K562 (cell line): Measurements from ENCODE around the gene TPD52L2. TPM values are rescaled to one million over a fixed set of nuclear protein-coding genes. Genes with fewer than 3 reads are reported as not detected.

ENCODE experiments used
- CC2D1A ChIP-seq: fragments of 450-650 bp; IDR thresholded peaks from 2 replicates; pipeline ENCODE4 v1.6.1; 2017; ENCODE audit warnings: mild to moderate bottlenecking
- CHD1 ChIP-seq: fragments of 200-600 bp; sonication (generic); IDR thresholded peaks from one replicate; pipeline ENCODE4 v1.6.1; 2012; ENCODE audit warnings: mild to moderate bottlenecking, moderate library complexity, low read length, inconsistent platforms
- EGR1 ChIP-seq: fragments of 450-650 bp; conservative IDR thresholded peaks from 2 replicates; pipeline ENCODE4 v1.6.1; 2017; ENCODE audit warnings: mild to moderate bottlenecking
- ETV5 ChIP-seq: sonication (generic); formaldehyde crosslinking; IDR thresholded peaks from 2 replicates; pipeline ENCODE4 v1.4.0; 2020; ENCODE audit warnings: low read depth, mild to moderate bottlenecking, missing genetic modification reagents
- FUS ChIP-seq: fragments of 200-400 bp; formaldehyde crosslinking; optimal IDR thresholded peaks from 2 replicates; pipeline ENCODE3; 2017; ENCODE audit warnings: low read depth, low read length
- KAT7 ChIP-seq: sonication (generic); formaldehyde crosslinking; IDR thresholded peaks from 2 replicates; pipeline ENCODE4 v1.8.0; 2022; ENCODE audit warnings: missing genetic modification reagents, mild to moderate bottlenecking, borderline replicate concordance
- NBN ChIP-seq: fragments of 450-650 bp; IDR thresholded peaks from 2 replicates; pipeline ENCODE4 v1.6.1; 2016; ENCODE audit warnings: low read depth, mild to moderate bottlenecking
- NCOA6 ChIP-seq: fragments of 450-650 bp; IDR thresholded peaks from 2 replicates; pipeline ENCODE4 v1.6.1; 2017; ENCODE audit warnings: mild to moderate bottlenecking
- POLR2A ChIP-seq: fragments of 450-650 bp; conservative IDR thresholded peaks from 2 replicates; pipeline ENCODE4 v1.6.1; 2016
- SMARCC2 ChIP-seq: fragments of 450-650 bp; IDR thresholded peaks from 2 replicates; pipeline ENCODE4 v1.6.1; 2017; ENCODE audit warnings: antibody characterized with exemption, moderate library complexity, mild to moderate bottlenecking, low read depth
- SNRNP70 ChIP-seq: fragments of 200-400 bp; formaldehyde crosslinking; optimal IDR thresholded peaks from 2 replicates; pipeline ENCODE3; 2017; ENCODE audit warnings: low read depth, low read length
- TGIF2 ChIP-seq: sonication (generic); formaldehyde crosslinking; IDR thresholded peaks from 2 replicates; pipeline ENCODE4 v1.8.1; 2022; ENCODE audit warnings: mild to moderate bottlenecking, missing genetic modification reagents, moderate library complexity
- ZNF707 ChIP-seq: fragments of 250-450 bp; sonication (Bioruptor Pico); conservative IDR thresholded peaks from 2 replicates; pipeline ENCODE4 v1.8.0; 2022; ENCODE audit warnings: inconsistent platforms, mild to moderate bottlenecking, moderate library complexity
- polyA plus RNA-seq, 8 experiments: library from polyadenylated mRNA; depleted of rRNA in 4 of 8; stranded (reverse) in 5 of 8; unstranded in 3 of 8; fragments of >200 nt; fragmentation: Nextera tagmentation in 2 of 8; fragmentation: Illumina TruSeq in 1 of 8; extraction: Ambion mirVana in 2 of 8; extraction: Trizol in 1 of 8; gene quantifications; 2 replicates each; pipeline versions ENCODE4 v1.2.1 to v1.2.3, GENCODE V29; 2011 to 2014; ENCODE audit warnings: inconsistent platforms in 1 of 8, missing spikeins in 1 of 8
- total RNA-seq, 7 experiments: library from RNA; depleted of rRNA in 6 of 7; stranded (reverse); fragments of >200 nt in 6 of 7; fragmentation: Illumina TruSeq in 2 of 7; extraction: Trizol in 2 of 7; gene quantifications; 2 replicates each; pipeline versions ENCODE4 v1.2.1 to v1.2.3, GENCODE V29; 2011 to 2021; ENCODE audit warnings: low replicate concordance in 1 of 7
- TF ChIP-seq, protein P1 (sequence below): fragments of 250-450 bp; sonication (Bioruptor Pico); IDR thresholded peaks from 2 replicates; pipeline ENCODE4 v1.6.1; 2021; ENCODE audit warnings: mild to moderate bottlenecking
- TF ChIP-seq, protein P2 (sequence below), 2 experiments: fragments of 450-650 bp; conservative IDR thresholded peaks; 2 replicates each; pipeline ENCODE4 v1.6.1; 2017; ENCODE audit warnings: mild to moderate bottlenecking in 2 of 2, moderate library complexity in 2 of 2
- TF ChIP-seq, protein P3 (sequence below): fragments of 450-650 bp; IDR thresholded peaks from 2 replicates; pipeline ENCODE4 v1.6.1; 2016; ENCODE audit warnings: low read depth
- TF ChIP-seq, protein P4 (sequence below): sonication (generic); IDR thresholded peaks from 2 replicates; pipeline ENCODE4 v1.6.1; 2016

Gene TPD52L2
- total and polyA plus RNA-seq, 9 of the 15 experiments (the other 6 are each of a cell fraction or from before 2014, with no cell fraction given) = 1.9 to 117 (median 74.6) TPM

DNA sequence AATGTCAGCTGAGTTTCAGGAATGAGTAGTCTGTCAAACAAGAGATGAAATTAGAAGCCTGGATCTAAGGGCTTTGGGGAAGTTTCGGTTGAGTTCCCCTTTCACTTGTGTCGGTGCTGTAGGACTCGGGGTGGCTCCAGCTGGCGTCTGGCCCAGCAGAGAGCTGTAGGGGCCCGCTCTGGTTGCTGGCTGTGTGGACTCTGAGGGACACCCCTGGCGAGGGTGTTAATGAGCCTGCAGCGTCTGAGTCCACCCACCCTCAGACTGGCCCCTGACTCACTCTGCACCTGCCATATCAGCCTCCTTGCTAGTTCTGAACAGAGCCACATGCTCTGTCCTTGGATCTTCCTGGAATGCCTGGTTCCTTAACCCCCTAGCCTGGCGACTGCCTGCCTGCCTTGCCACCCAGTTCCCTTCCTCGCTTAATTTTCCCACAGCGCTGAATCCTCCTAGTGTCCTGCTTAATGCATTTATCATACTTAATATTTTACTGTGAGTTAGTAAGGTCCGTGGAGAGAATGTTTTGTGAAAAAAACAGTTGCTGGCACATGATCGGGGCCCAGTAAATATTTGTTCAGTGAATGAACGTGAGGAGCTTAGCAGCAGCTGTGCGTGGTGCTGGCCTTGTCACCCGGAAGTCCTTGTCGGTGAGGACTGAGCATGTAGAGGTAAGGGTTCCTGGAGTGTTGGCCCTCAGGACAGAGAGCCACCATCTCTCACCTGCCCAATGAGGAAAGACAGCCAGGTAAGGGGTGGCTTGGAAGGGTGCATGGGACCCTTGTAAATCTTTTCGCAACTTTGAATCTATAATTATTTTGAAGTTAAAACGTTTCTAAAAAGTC, 31.4 kb downstream of the TPD52L2 start (continued):
- TF ChIP-seq ZNF707 (CRISPR knock-in tag) (no peak), CHD1 (peak; percentile 17), SMARCC2 (0 out of 2 replicates have a peak, but pooled peaks have one; percentile 10), EGR1 (peak; percentile 36), CC2D1A (no peak), SNRNP70 (no peak), FUS (no peak), TGIF2 (CRISPR knock-in tag) (no peak), ETV5 (CRISPR knock-in tag) (no peak), NCOA6 (no peak), NBN (no peak), KAT7 (CRISPR knock-in tag) (no peak), POLR2A (no peak)
- TF ChIP-seq, protein P1, sequence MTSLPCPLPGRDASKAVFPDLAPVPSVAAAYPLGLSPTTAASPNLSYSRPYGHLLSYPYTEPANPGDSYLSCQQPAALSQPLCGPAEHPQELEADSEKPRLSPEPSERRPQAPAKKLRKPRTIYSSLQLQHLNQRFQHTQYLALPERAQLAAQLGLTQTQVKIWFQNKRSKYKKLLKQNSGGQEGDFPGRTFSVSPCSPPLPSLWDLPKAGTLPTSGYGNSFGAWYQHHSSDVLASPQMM = no peak
- TF ChIP-seq, protein P2, sequence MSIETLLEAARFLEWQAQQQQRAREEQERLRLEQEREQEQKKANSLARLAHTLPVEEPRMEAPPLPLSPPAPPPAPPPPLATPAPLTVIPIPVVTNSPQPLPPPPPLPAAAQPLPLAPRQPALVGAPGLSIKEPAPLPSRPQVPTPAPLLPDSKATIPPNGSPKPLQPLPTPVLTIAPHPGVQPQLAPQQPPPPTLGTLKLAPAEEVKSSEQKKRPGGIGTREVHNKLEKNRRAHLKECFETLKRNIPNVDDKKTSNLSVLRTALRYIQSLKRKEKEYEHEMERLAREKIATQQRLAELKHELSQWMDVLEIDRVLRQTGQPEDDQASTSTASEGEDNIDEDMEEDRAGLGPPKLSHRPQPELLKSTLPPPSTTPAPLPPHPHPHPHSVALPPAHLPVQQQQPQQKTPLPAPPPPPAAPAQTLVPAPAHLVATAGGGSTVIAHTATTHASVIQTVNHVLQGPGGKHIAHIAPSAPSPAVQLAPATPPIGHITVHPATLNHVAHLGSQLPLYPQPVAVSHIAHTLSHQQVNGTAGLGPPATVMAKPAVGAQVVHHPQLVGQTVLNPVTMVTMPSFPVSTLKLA (conservative IDR thresholded peaks at IDR 0.05) = peak in 1 of 2 experiments; percentile 55; a peak in 3 of 4 replicates
- TF ChIP-seq, protein P3, sequence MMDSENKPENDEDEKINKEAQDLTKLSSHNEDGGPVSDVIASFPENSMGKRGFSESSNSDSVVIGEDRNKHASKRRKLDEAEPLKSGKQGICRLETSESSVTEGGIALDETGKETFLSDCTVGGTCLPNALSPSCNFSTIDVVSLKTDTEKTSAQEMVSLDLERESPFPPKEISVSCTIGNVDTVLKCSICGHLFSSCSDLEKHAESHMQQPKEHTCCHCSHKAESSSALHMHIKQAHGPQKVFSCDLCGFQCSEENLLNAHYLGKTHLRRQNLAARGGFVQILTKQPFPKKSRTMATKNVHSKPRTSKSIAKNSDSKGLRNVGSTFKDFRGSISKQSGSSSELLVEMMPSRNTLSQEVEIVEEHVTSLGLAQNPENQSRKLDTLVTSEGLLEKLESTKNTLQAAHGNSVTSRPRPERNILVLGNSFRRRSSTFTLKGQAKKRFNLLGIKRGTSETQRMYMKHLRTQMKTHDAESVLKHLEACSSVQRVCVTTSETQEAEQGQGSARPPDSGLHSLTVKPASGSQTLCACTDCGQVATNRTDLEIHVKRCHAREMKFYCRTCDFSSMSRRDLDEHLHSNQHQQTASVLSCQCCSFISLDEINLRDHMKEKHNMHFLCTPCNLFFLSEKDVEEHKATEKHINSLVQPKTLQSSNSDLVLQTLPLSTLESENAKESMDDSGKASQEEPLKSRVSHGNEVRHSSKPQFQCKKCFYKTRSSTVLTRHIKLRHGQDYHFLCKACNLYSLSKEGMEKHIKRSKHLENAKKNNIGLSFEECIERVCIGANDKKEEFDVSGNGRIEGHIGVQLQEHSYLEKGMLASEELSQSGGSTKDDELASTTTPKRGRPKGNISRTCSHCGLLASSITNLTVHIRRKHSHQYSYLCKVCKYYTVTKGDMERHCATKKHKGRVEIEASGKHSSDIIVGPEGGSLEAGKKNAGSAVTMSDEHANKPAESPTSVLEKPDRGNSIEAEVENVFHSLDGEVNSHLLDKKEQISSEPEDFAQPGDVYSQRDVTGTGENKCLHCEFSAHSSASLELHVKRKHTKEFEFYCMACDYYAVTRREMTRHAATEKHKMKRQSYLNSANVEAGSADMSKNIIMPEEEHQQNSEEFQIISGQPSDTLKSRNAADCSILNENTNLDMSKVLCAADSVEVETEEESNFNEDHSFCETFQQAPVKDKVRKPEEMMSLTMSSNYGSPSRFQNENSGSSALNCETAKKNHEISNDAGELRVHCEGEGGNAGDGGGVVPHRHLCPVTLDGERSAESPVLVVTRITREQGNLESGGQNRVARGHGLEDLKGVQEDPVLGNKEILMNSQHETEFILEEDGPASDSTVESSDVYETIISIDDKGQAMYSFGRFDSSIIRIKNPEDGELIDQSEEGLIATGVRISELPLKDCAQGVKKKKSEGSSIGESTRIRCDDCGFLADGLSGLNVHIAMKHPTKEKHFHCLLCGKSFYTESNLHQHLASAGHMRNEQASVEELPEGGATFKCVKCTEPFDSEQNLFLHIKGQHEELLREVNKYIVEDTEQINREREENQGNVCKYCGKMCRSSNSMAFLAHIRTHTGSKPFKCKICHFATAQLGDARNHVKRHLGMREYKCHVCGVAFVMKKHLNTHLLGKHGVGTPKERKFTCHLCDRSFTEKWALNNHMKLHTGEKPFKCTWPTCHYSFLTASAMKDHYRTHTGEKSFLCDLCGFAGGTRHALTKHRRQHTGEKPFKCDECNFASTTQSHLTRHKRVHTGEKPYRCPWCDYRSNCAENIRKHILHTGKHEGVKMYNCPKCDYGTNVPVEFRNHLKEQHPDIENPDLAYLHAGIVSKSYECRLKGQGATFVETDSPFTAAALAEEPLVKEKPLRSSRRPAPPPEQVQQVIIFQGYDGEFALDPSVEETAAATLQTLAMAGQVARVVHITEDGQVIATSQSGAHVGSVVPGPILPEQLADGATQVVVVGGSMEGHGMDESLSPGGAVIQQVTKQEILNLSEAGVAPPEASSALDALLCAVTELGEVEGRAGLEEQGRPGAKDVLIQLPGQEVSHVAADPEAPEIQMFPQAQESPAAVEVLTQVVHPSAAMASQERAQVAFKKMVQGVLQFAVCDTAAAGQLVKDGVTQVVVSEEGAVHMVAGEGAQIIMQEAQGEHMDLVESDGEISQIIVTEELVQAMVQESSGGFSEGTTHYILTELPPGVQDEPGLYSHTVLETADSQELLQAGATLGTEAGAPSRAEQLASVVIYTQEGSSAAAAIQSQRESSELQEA = no peak
- TF ChIP-seq, protein P4, sequence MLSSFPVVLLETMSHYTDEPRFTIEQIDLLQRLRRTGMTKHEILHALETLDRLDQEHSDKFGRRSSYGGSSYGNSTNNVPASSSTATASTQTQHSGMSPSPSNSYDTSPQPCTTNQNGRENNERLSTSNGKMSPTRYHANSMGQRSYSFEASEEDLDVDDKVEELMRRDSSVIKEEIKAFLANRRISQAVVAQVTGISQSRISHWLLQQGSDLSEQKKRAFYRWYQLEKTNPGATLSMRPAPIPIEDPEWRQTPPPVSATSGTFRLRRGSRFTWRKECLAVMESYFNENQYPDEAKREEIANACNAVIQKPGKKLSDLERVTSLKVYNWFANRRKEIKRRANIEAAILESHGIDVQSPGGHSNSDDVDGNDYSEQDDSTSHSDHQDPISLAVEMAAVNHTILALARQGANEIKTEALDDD = 0 out of 2 replicates have a peak, but pooled peaks have one; percentile 10
